Effector CD4-positive, alpha-beta T cell (primary cell): Measurements from ENCODE around the gene ZBTB17.
"Not testable (repeated sequence)": the region's sequence is repeated elsewhere in the genome, so short reads cannot be mapped to it uniquely, and the experiment has no call there.

Experiments used
- DNase-seq: peaks from one replicate; pipeline ENCODE4 v3.0.0-alpha.2; 2020

The ZBTB17 gene

DNA sequence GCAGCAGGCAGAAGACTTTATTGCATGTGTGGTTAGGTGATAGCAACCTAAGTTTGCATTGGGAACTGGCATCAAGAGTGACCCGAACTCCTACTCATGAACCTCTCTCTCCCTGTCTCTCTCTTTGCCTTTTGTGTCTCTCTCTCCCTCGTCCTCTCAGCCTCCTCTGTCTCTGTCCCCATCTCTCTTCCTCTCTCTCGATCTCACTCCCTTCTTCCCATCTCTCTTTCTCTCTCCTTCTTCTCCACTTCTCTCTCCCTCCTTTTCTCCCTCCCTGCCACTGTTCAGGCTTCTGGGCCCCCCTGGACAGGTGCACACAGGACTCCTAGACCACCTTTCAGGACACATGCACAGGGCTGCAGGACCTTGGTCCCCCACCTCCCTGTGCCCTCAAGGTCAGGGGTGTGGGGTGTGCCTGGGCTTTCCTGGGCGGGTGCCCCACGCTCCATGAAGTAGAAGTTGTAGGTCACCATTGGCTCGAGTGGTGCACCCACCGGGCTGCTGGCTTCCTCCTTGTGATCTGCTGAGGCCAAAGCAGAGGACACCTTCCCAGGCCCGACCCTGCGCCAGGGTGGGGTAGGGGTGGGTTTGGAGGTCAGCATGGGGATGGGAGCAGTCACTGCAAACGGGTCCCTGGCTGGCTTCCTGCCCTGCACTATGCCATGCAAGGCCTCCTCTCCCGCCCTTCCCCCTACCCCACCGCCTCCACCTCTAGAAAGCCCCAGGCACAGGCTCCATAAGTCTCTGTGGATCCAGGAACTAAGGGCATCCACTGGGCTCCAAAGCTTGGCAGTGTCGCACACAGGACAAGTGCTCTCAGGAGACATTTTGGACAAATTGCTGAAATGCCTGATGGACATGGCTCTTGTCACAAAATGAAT is 13.2 kb upstream of the ZBTB17 start:
- no peak for DNase-seq

DNA sequence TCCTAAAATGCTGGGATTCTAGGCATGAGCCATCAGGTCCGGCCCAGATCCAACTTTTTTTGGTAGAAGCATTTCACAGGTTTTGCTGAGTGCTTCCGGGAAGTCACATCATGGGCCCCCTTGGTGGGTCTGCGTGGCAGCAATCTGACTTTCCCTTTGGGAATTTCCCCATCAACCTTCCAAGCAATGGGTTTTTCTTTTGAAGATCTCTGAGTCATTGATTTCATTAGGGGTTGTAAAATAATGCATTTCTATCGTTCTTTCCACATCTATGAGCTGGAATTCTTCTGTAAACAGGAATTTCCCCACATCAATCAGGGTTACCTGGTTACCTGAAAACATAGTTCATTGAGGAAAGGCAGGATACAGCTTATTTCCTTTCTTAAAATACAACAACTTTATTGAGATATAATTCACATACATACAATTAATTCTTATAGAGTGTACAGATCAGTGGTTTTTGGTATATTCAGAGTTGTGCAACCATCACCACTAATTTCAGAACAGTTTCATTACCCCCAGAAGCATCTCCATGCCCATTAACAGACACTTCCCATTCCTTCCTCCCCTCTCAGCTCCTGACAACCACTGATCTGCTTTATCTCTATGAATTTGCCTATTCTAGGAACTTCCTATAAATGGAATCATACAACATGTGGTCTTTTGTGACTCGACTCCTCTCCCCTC is 9.9 kb upstream of the ZBTB17 start:
- DNase-seq, result no peak

DNA sequence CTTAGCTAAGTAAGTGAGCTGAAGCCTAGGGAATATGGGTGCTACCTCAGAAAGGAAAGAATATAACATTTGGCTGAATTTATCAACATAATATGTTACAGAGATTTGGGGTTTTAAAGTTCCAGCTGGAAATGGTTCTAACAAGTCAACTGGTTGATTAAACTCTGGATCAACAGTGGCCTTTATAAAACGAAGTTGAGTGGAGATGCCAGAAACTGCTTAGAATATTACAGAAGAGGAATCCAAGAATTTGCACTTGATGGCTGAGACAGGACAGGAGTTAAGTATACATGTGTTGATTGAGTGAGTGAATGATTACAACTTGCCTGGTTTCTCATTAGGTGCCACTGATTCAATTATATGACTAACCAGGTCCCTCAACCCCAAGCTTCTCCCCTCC is 7.4 kb upstream of the ZBTB17 start:
- DNase-seq, result no peak

GRCh38 chr1:15981679-15982078 is 5.8 kb upstream of the ZBTB17 start:
- DNase-seq, result no peak

DNA sequence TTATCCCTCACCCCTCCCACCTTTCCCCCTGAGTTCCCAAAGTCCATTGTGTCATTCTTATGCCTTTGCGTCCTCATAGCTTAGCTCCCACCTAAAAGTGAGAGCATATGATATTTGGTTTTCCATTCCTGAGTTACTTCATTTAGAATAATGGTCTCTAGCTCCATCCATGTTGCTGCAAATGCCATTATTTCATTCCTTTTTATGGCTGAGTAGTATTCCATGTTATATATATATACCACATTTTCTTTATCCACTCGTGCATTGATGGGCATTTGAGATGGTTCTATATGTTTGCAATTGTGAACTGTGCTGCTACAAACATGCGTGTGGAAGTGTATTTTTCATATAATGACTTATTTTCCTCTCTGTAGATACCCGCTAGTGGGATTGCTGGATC is 2.0 kb upstream of the ZBTB17 start:
- DNase-seq, result not testable (repeated sequence)

DNA sequence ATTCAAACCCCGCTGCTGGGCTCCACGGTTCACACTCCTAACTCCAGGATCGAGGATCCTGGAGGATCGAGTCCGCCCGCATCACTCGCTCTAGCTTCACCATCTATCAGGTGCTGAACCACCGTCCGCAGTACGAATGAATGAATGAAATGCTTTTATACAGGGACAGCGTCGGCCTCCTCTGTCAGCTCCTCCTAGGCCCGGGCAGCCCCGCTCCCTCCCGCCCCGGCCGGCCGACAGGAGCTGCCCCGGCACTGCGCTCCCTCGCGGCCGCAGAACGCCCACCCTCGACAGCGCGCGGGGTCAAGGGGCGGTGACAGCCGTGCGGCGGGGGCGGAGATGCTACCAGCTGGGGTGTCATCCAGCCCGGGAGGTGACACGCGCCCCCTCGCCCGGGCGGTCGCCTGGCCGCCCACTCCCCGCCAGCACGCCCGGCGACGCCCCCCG is 520 bp downstream of the ZBTB17 start:
- peak; percentile 61 for DNase-seq

- DNase-seq, result no peak
Observed at GRCh38 chr1:15974855-15975254, 1.0 kb downstream of the ZBTB17 start.

DNA sequence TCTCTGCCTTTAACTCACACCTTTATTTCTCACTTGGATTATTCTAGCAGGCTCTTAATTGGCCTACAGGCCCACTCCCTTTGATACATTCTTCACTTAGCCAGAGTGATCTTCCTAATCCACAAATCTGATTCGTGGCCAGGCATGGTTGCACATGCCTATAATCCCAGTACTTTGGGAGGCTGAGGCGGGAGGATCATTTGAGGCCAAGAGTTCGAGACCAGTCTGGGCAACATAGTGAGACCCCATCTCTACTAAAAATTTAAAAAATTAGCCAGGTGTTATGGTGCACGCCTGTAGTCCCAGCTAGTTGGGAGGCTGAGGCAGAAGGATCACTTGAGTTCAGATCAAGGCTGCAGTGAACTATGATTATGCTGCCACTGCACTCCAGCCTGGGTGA is 2.1 kb downstream of the ZBTB17 start:
- no peak for DNase-seq

GRCh38 chr1:15972409-15972808 is 3.5 kb downstream of the ZBTB17 start:
- DNase-seq, result no peak

GRCh38 chr1:15970911-15971310 is 5.0 kb downstream of the ZBTB17 start:
- no peak for DNase-seq

- DNase-seq, result no peak
Observed at GRCh38 chr1:15969321-15969880, 6.5 kb downstream of the ZBTB17 start.

DNA sequence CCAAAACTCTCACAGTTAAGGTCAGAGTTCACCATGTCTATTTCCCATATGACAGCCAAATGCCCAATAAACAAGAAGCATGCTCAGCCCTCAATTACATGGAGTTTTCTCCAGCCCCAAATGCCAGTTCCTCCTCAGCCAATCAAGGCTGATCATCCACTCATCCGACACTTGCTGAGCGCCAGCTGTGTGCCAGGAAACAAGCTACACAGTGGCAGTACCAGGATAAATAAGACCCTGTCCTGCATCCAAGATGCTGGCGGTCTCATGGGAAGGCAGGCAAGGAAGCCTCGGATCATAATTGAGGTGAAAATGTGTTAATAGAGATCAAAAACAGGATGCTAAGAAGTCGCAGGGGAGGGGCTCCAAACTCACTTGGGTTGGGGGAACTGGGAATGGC is 7.7 kb downstream of the ZBTB17 start:
- no peak for DNase-seq

DNA sequence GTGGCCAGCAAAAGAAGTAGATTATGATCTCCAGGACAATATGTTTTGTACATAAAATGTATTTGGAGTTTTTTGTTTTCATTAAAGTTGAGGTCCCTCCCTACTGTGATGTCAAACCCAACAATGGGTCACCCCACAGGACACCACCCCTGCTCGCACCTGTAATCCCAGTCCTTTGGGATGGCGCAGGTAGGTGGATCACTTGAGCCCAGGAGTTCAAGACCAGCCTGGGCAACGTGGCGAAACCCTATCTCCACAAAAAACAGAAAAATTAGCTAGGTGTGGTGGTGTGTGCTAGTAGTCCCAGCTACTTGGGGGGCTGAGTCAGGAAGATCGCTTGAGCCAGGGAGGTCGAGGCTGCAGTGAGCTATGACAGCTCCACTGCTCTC is 9.0 kb downstream of the ZBTB17 start:
- no peak for DNase-seq

DNA sequence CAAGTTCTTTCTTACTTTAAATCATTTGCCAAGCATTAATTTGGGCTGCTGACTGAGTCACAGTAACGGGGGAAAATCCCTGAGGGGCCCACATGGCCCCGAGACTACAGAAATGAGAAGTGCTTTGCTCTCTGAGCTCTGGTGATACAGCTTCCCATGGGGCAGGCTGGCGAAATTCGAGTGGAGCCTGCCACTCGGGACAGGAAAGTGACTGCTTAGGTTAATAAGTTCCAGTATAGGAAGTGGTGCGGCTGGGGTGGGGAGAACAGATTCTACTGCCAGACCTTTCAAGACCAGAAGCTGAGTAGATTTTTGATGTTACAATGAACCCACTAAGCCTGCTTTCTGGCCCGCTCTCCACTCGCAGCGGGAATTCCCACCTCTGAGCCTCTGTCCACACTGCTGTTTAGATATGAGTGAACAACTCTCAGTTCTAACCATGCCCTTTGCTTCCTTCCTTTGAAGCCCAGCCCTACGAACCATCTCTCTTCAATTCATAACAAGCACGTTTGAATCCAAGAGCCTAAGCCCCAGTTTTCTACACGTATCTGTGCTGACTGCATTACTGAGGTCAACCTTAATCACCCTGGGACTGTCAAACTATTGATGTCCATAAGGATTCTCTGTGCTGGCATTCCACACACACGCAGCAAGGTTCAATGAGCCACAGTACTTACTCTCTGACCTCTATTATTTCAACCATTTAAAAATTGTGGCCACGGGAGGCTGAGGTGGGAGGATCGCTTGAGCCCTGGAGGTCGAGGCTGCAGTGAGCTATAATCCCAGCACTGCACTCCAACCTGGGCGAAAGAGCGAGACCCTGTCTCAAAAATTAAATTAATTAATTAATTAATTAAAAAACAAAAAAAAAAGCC is 9.6 kb downstream of the ZBTB17 start:
- DNase-seq, result peak; percentile 43

GRCh38 chr1:15965228-15965767 is 10.6 kb downstream of the ZBTB17 start:
- no peak for DNase-seq

- DNase-seq, result no peak
Observed at GRCh38 chr1:15963968-15964648, 11.8 kb downstream of the ZBTB17 start.

DNA sequence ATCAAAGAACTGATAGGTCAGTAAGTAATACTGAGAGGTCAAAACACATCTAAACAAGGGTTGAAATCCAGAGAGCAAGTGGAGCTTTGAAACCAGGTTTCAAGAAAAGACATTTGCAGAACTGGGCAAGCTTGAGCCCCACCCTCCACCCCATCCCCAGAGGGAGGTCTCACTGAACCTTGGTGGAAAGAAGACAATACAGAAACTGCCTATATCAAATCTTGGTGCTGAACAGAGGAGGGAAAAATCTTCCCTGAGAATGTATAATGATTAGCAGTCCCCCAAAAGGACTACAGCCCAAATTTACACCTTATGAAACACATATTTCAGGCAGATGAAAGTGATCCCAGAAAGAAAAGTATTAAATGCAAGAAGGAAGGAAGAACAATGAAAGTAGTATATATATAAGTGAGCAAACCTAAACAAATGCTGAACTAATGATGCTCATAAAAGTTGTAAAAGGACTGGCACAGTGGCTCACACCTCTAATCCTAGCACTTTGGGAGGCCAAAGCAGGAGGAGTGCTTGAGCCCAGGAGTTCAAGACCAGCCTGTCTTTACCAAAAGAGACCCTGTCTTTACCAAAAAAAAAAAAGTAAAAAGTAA is 12.4 kb downstream of the ZBTB17 start:
- no peak for DNase-seq

- DNase-seq, result no peak
Observed at GRCh38 chr1:15962671-15963362, 13.1 kb downstream of the ZBTB17 start.

DNA sequence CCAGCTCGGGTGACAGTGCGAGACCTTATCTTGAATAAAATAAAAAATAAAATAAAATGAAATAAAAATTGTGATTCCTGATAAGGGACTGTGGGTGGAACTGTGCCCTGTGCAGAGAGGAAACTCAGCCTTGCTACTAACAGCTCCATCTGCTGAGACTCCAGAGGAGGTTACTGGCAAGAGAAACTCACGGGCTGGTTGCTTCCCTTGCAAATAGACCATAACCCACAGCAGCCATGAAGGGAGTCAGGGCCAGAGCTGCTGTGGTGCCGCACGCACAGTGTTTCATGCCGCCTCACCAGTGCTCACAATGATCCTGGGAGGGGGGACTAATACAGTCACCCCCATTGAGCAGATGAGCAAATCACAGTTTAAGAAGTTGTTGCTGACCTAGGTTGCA is 13.7 kb downstream of the ZBTB17 start:
- no peak for DNase-seq

DNA sequence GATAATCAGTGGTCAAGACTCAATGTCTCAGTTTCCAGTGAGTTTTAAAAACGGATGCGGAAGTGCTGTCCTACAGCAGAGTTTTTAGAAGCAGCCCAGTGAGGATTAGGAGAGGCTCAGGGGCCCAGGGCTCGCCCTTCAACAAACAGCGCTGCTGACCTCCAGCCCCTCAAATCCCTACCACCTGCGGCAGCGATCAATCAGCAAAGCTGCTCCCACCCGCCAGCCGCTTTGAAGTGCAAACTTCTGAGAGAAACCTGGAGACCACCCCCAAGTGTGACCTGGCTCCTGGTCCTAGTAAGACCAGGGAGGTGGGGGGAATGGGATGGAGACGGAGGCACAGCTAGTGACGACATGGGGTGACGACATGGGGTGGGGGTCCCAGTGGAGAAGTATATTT is 14.4 kb downstream of the ZBTB17 start:
- no peak for DNase-seq

DNA sequence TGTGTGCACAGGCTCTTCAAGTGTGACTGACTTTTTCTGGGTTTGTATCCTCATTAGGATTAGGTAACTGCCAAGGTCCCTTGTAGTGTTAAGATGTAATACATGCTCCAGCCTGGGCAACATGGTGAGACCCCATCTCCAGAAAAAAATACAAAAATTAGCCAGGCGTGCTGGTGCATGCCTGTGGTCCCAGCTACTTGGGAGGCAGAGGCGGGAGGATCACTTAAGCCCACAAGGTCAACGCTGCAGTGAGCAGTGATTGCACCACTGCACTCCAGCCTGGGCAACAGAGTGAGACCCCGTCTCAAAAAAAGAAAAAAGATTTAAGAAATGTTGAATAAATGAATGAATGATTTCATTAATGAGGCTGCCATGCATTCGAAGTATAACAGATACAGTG is 15.1 kb downstream of the ZBTB17 start:
- no peak for DNase-seq
